Measurements from ENCODE around the gene ADAM22.
"Not testable (repeated sequence)": the region's sequence is repeated elsewhere in the genome, so short reads cannot be mapped to it uniquely, and the experiment has no call there.

Gene ADAM22

GRCh38 chr7:88109612-88110011, 175.6 kb downstream of the ADAM22 start:
- DNase-seq (ENCODE audit: low read depth in 2 of 2, low spot score in 1 of 2), result no peak

- DNase-seq (ENCODE audit: low read depth in 2 of 2, low spot score in 1 of 2), result no peak
Observed at GRCh38 chr7:88111140-88111743, 177.2 kb downstream of the ADAM22 start.

GRCh38 chr7:88111954-88112471, 178.0 kb downstream of the ADAM22 start:
- no peak for DNase-seq (ENCODE audit: low read depth in 2 of 2, low spot score in 1 of 2)

- DNase-seq (ENCODE audit: low read depth in 2 of 2, low spot score in 1 of 2), result no peak
Observed at GRCh38 chr7:88115258-88115796, 181.3 kb downstream of the ADAM22 start.

GRCh38 chr7:88115816-88116215, 181.8 kb downstream of the ADAM22 start:
- DNase-seq (ENCODE audit: low read depth in 2 of 2, low spot score in 1 of 2), result no peak

GRCh38 chr7:88116235-88116795, 182.3 kb downstream of the ADAM22 start:
- no peak for DNase-seq (ENCODE audit: low read depth in 2 of 2, low spot score in 1 of 2)

- DNase-seq (ENCODE audit: low read depth in 2 of 2, low spot score in 1 of 2), result no peak
Observed at GRCh38 chr7:88117325-88117724, 183.3 kb downstream of the ADAM22 start.

- no peak for DNase-seq (ENCODE audit: low read depth in 2 of 2, low spot score in 1 of 2)
Observed at GRCh38 chr7:88121335-88121734, 187.3 kb downstream of the ADAM22 start.

GRCh38 chr7:88127637-88128290, 193.7 kb downstream of the ADAM22 start:
- no peak for DNase-seq (ENCODE audit: low read depth in 2 of 2, low spot score in 1 of 2)

- no peak for DNase-seq (ENCODE audit: low read depth in 2 of 2, low spot score in 1 of 2)
Observed at GRCh38 chr7:88132725-88133124, 198.7 kb downstream of the ADAM22 start.

GRCh38 chr7:88140947-88141346, 206.9 kb downstream of the ADAM22 start:
- no peak for DNase-seq (ENCODE audit: low read depth in 2 of 2, low spot score in 1 of 2)

GRCh38 chr7:88141479-88141878, 207.4 kb downstream of the ADAM22 start:
- no peak for DNase-seq (ENCODE audit: low read depth in 2 of 2, low spot score in 1 of 2)

- DNase-seq (ENCODE audit: low read depth in 2 of 2, low spot score in 1 of 2), result no peak
Observed at GRCh38 chr7:88141953-88142352, 207.9 kb downstream of the ADAM22 start.

- no peak for DNase-seq (ENCODE audit: low read depth in 2 of 2, low spot score in 1 of 2)
Observed at GRCh38 chr7:88146616-88147015, 212.6 kb downstream of the ADAM22 start.

GRCh38 chr7:88147341-88147740, 213.3 kb downstream of the ADAM22 start:
- DNase-seq (ENCODE audit: low read depth in 2 of 2, low spot score in 1 of 2), result no peak

- no peak for DNase-seq (ENCODE audit: low read depth in 2 of 2, low spot score in 1 of 2)
Observed at GRCh38 chr7:88147949-88148348, 213.9 kb downstream of the ADAM22 start.

- DNase-seq (ENCODE audit: low read depth in 2 of 2, low spot score in 1 of 2), result no peak
Observed at GRCh38 chr7:88150033-88150432, 216.0 kb downstream of the ADAM22 start.

GRCh38 chr7:88151119-88151790, 217.2 kb downstream of the ADAM22 start:
- no peak for DNase-seq (ENCODE audit: low read depth in 2 of 2, low spot score in 1 of 2)

GRCh38 chr7:88153378-88153777, 219.3 kb downstream of the ADAM22 start:
- no peak for DNase-seq (ENCODE audit: low read depth in 2 of 2, low spot score in 1 of 2)

GRCh38 chr7:88155756-88156155, 221.7 kb downstream of the ADAM22 start:
- no peak for DNase-seq (ENCODE audit: low read depth in 2 of 2, low spot score in 1 of 2)

GRCh38 chr7:88156356-88156755, 222.3 kb downstream of the ADAM22 start:
- DNase-seq (ENCODE audit: low read depth in 2 of 2, low spot score in 1 of 2), result no peak

GRCh38 chr7:88159741-88160140, 225.7 kb downstream of the ADAM22 start:
- DNase-seq (ENCODE audit: low read depth in 2 of 2, low spot score in 1 of 2), result not testable (repeated sequence)
